ENCODE results near the gene ZNF444.
A peak's percentile ranks its signal among the peaks of the same experiment; 100 is the strongest.

The ZNF444 gene

GRCh38 chr19:56106397-56106849, 34.7 kb upstream of the ZNF444 start:
- no peak for DNase-seq

- DNase-seq, result no peak
These were observed 34.1 kb upstream of the ZNF444 start for GRCh38 chr19:56106993-56107392.

- DNase-seq, result no peak
These were observed 33.3 kb upstream of the ZNF444 start for GRCh38 chr19:56107626-56108351.

GRCh38 chr19:56108447-56109195, 32.5 kb upstream of the ZNF444 start:
- no peak for DNase-seq

GRCh38 chr19:56109226-56109625, 31.9 kb upstream of the ZNF444 start:
- DNase-seq, result no peak

- peak; percentile 50 for DNase-seq
These were observed 30.3 kb upstream of the ZNF444 start for GRCh38 chr19:56110515-56111448.

- no peak for DNase-seq
These were observed 29.3 kb upstream of the ZNF444 start for GRCh38 chr19:56111601-56112312.

GRCh38 chr19:56112313-56112709, 28.8 kb upstream of the ZNF444 start:
- no peak for DNase-seq

GRCh38 chr19:56113074-56113632, 27.9 kb upstream of the ZNF444 start:
- DNase-seq, result no peak

GRCh38 chr19:56114051-56114777, 26.9 kb upstream of the ZNF444 start:
- no peak for DNase-seq

GRCh38 chr19:56114778-56115110, 26.3 kb upstream of the ZNF444 start:
- DNase-seq, result no peak

- DNase-seq, result no peak
These were observed 25.6 kb upstream of the ZNF444 start for GRCh38 chr19:56115490-56115889.

GRCh38 chr19:56116606-56117005, 24.5 kb upstream of the ZNF444 start:
- no peak for DNase-seq

- no peak for DNase-seq
These were observed 23.7 kb upstream of the ZNF444 start for GRCh38 chr19:56117376-56117884.

GRCh38 chr19:56117889-56118288, 23.2 kb upstream of the ZNF444 start:
- DNase-seq, result no peak

- no peak for DNase-seq
These were observed 22.2 kb upstream of the ZNF444 start for GRCh38 chr19:56118666-56119581.

GRCh38 chr19:56119582-56119978, 21.5 kb upstream of the ZNF444 start:
- DNase-seq, result no peak

- no peak for DNase-seq
These were observed 21.1 kb upstream of the ZNF444 start for GRCh38 chr19:56120002-56120370.

- peak; percentile 65 for DNase-seq
These were observed 20.5 kb upstream of the ZNF444 start for GRCh38 chr19:56120371-56121179.
